ENCODE measurements around the gene ATP6V0B.

- no peak for TF ChIP-seq CTCF (IDR thresholded peaks at IDR 0.05; ENCODE audit: low read depth, low read length)
- TF ChIP-seq EZH2phosphoT487 (IDR thresholded peaks at IDR 0.05; ENCODE audit: low read depth), result no peak
These were observed 12.4 kb upstream of the ATP6V0B start for GRCh38 chr1:43962324-43962723.
